Activated CD8-positive, alpha-beta memory T cell treated with anti-CD3 and anti-CD28 coated beads for 48 hours (primary cell): ENCODE measurements around the gene VAMP3.
"Not testable (repeated sequence)": the region's sequence is repeated elsewhere in the genome, so short reads cannot be mapped to it uniquely, and the experiment has no call there.

Experiments used
- DNase-seq, 3 experiments: peaks; one replicate each; pipeline ENCODE4 v3.0.0-alpha.2; 2020; ENCODE audit warnings: low read depth in 2 of 3, low spot score in 2 of 3

The VAMP3 gene

GRCh38 chr1:7767176-7767575 lies 3.9 kb upstream of the VAMP3 start:
- DNase-seq: no peak

- DNase-seq: no peak
Measured at GRCh38 chr1:7768583-7768982, 2.5 kb upstream of the VAMP3 start.

- DNase-seq: no peak
Measured at GRCh38 chr1:7769673-7770412, 1.3 kb upstream of the VAMP3 start.

GRCh38 chr1:7770669-7770996 lies 463 bp upstream of the VAMP3 start:
- DNase-seq: no peak

GRCh38 chr1:7771823-7772299 lies 765 bp downstream of the VAMP3 start:
- no peak for DNase-seq

GRCh38 chr1:7777591-7777990 lies 6.5 kb downstream of the VAMP3 start:
- DNase-seq: no peak

- DNase-seq: no peak
Measured at GRCh38 chr1:7778133-7778628, 7.1 kb downstream of the VAMP3 start.

- DNase-seq: no peak
Measured at GRCh38 chr1:7780976-7781375, 9.9 kb downstream of the VAMP3 start.

GRCh38 chr1:7781501-7781900 lies 10.4 kb downstream of the VAMP3 start:
- DNase-seq: no peak

- DNase-seq: no peak
Measured at GRCh38 chr1:7781923-7782495, 10.9 kb downstream of the VAMP3 start.

- no peak for DNase-seq
Measured at GRCh38 chr1:7783178-7783711, 12.1 kb downstream of the VAMP3 start.

GRCh38 chr1:7783826-7784491 lies 12.9 kb downstream of the VAMP3 start, which contains the start of gene PER3:
Gene PER3, plus strand, starts transcription at chr1:7784291. Its CDS starts 587 bp downstream, at chr1:7784878.
- peak; percentile 70 to 81 (median 75) for DNase-seq

- DNase-seq: no peak
Measured at GRCh38 chr1:7784492-7785071, 13.5 kb downstream of the VAMP3 start.

GRCh38 chr1:7785108-7785507 lies 14.0 kb downstream of the VAMP3 start:
- no peak for DNase-seq

GRCh38 chr1:7786795-7787194 lies 15.7 kb downstream of the VAMP3 start:
- no peak for DNase-seq

GRCh38 chr1:7789828-7790227 lies 18.7 kb downstream of the VAMP3 start:
- DNase-seq: no peak

GRCh38 chr1:7791027-7791426 lies 19.9 kb downstream of the VAMP3 start:
- not testable (repeated sequence) for DNase-seq

GRCh38 chr1:7795406-7795805 lies 24.3 kb downstream of the VAMP3 start:
- DNase-seq: no peak

GRCh38 chr1:7805460-7805859 lies 34.4 kb downstream of the VAMP3 start:
- no peak for DNase-seq

- DNase-seq: no peak
Measured at GRCh38 chr1:7808253-7808844, 37.3 kb downstream of the VAMP3 start.

GRCh38 chr1:7809742-7810141 lies 38.6 kb downstream of the VAMP3 start:
- DNase-seq: no peak
